Testis (tissue), 3 donors: ENCODE data around the gene AVL9. TPM values are rescaled to one million over a fixed set of nuclear protein-coding genes. Genes with fewer than 3 reads are reported as not detected.
"Not testable (repeated sequence)": the region's sequence is repeated elsewhere in the genome, so short reads cannot be mapped to it uniquely, and the experiment has no call there.

ENCODE experiments used
- DNase-seq: peaks from one replicate; pipeline ENCODE4 v3.0.0-alpha.2; 2019
- H3K27ac ChIP-seq, 2 donors: fragments of 200-600 bp; sonication (generic); one replicate each; pipeline ENCODE4 v1.5.1; 2019
- H3K27me3 ChIP-seq: fragments of 200-600 bp; sonication (generic); one replicate; pipeline ENCODE4 v1.5.1; 2019
- H3K36me3 ChIP-seq: fragments of 200-600 bp; sonication (generic); one replicate; pipeline ENCODE4 v1.5.1; 2017; ENCODE audit warnings: low read depth; ENCODE audit errors: missing control alignments
- H3K4me1 ChIP-seq: fragments of 200-600 bp; sonication (generic); one replicate; pipeline ENCODE4 v1.5.1; 2019
- H3K4me3 ChIP-seq, 2 donors: fragments of 200-600 bp; sonication (generic); one replicate each; pipeline ENCODE4 v1.5.1; 2017 to 2019
- H3K9me3 ChIP-seq: fragments of 200-600 bp; sonication (generic); one replicate; pipeline ENCODE4 v1.5.1; 2017
- CTCF ChIP-seq, 3 experiments: fragments of 450-650 bp in 2 of 3; fragments of 200-600 bp in 1 of 3; sonication (generic) in 1 of 3; IDR thresholded peaks; one replicate each; pipeline ENCODE4 v1.5.1; 2016 to 2019; ENCODE audit warnings: antibody characterized with exemption in 3 of 3, mild to moderate bottlenecking in 2 of 3, moderate library complexity in 1 of 3
- POLR2A ChIP-seq: fragments of 450-650 bp; IDR thresholded peaks from one replicate; pipeline ENCODE4 v1.6.1; 2017; ENCODE audit warnings: antibody characterized with exemption, mild to moderate bottlenecking, moderate library complexity
- WGBS, 2 donors: methylation state at CpG; one replicate each; pipeline ENCODE4 v1.1.5; 2018; 5-methylcytosine and 5-hydroxymethylcytosine counted together
- intact Hi-C: fragments of 100-400 bp; cut with DNase I; formaldehyde crosslinking; loops from one replicate; pipeline ENCODE4 v1.15.1; 2023; ENCODE audit warnings: low total_unique reads
- polyA plus RNA-seq: library from polyadenylated mRNA; stranded (reverse); fragments of 350-450 nt; fragmentation: Illumina TruSeq; extraction: RNeasy Lipid Tissue Mini Kit (QIAGEN cat#74804); gene quantifications from one replicate; pipeline ENCODE4 v1.2.3, GENCODE V29; 2014; ENCODE audit warnings: low read depth, low replicate concordance; ENCODE audit not compliant: insufficient read depth
- total RNA-seq, 2 donors: library from RNA; depleted of rRNA; stranded (reverse); fragments of >200 nt; gene quantifications; one replicate each; pipeline ENCODE4 v1.2.3, GENCODE V29; 2016

Gene AVL9
- total and polyA plus RNA-seq, 3 donors from 2014 or later, result 27.5 to 49.1 (median 46.8) TPM

GRCh38 chr7:32618987-32619386, 123.7 kb downstream of the AVL9 start:
- TF ChIP-seq POLR2A, result no peak
- no peak for TF ChIP-seq CTCF (IDR thresholded peaks at IDR 0.05)
- Histone ChIP-seq H3K4me3 (no peak overlapping the region), H3K27ac (no peak overlapping the region), H3K27me3 (no peaks in the 10 kb centered on the region), H3K4me1 (no peaks in the 10 kb centered on the region), H3K36me3 (no peaks in the 10 kb centered on the region), H3K9me3 (no peaks in the 10 kb centered on the region)
- 89 to 92% methylated on average over 4 of the region's 4 CpGs for WGBS, 2 donors
- DNase-seq, result no peak
- intact Hi-C loops, result no loop called here

DNA sequence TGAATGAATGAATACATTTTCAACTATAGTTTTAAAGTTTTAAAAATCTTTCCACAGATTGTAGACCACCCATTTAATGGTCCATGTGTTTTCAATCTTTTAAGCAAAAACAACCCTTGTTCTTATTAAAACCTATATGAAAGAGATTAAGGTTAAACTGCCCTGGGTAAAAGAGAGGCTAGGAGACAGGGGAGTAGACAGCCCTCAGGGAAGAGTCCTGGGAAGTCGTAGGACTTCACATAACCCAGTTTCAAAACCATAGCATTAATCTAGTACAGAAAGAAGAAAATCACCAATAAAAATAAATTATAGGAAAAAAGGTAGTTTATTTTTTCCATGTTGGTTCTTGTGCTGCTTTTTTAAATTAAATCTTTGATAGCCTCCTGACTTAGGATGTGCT, 124.1 kb downstream of the AVL9 start:
- not testable (repeated sequence) for H3K4me3 ChIP-seq
- 90 to 97% methylated on average over 1 of the region's 1 CpG for WGBS, 2 donors

GRCh38 chr7:32631021-32631420, 135.7 kb downstream of the AVL9 start:
- WGBS, 2 donors, result 62 to 73% methylated on average over 3 of the region's 3 CpGs
- intact Hi-C loops, result no loop called here
- no peaks in the 10 kb centered on the region for H3K27me3 ChIP-seq
- no peak overlapping the region for H3K27ac ChIP-seq
- DNase-seq, result no peak
- H3K4me1 ChIP-seq, result no peaks in the 10 kb centered on the region
- H3K36me3 ChIP-seq, result no peaks in the 10 kb centered on the region
- no peak for TF ChIP-seq POLR2A
- no peak for TF ChIP-seq CTCF (IDR thresholded peaks at IDR 0.05)
- no peaks in the 10 kb centered on the region for H3K9me3 ChIP-seq
- H3K4me3 ChIP-seq, result no peak overlapping the region

More for the DNA sequence above, 124.1 kb downstream of the AVL9 start:
- DNase-seq, H3K4me1 ChIP-seq, H3K36me3 ChIP-seq, intact Hi-C loops, H3K27me3 ChIP-seq, H3K27ac ChIP-seq, H3K9me3 ChIP-seq: not testable (repeated sequence)

- H3K27me3 ChIP-seq, H3K27ac ChIP-seq, intact Hi-C loops, H3K36me3 ChIP-seq, H3K4me1 ChIP-seq, H3K4me3 ChIP-seq, H3K9me3 ChIP-seq, DNase-seq: not testable (repeated sequence)
- 94 to 96% methylated on average over 5 of the region's 5 CpGs for WGBS, 2 donors
Measured at GRCh38 chr7:32631590-32632497, 136.6 kb downstream of the AVL9 start.

GRCh38 chr7:32633446-32633845, 138.2 kb downstream of the AVL9 start:
- DNase-seq, H3K27ac ChIP-seq: not testable (repeated sequence)

DNA sequence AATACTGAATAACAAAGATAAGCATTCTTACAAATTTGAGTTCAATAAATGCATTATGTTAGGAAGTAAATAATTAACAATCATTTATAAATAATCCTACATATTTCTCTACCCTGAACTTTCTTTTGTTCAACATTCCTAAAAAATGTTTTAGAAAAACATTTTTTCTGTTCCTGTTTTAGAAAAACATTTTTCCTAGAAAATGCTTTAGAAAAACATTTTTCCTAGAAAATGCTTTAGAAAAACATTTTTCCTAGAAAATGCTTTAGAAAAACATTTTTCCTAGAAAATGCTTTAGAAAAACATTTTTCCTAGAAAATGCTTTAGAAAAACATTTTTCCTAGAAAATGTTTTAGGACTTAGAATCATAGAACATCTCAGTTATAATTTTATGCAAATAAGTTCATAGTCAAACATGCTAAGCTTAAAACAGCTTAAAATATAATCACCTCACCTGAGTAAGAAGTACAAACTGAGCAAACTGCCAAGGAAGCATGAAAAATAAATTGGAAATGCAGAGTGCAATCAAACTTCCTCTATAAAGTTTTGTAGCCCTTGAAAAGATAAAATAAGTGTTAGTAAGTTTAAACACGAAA, 139.6 kb downstream of the AVL9 start:
- 80 to 83% methylated on average over 1 of the region's 1 CpG for WGBS, 2 donors

More at GRCh38 chr7:32633446-32633845, 138.2 kb downstream of the AVL9 start:
- H3K9me3 ChIP-seq, H3K4me3 ChIP-seq, H3K27me3 ChIP-seq, intact Hi-C loops, H3K4me1 ChIP-seq, H3K36me3 ChIP-seq: not testable (repeated sequence)
- WGBS, 2 donors, result no CpG with 5 or more reads among the region's 1 CpG

DNA sequence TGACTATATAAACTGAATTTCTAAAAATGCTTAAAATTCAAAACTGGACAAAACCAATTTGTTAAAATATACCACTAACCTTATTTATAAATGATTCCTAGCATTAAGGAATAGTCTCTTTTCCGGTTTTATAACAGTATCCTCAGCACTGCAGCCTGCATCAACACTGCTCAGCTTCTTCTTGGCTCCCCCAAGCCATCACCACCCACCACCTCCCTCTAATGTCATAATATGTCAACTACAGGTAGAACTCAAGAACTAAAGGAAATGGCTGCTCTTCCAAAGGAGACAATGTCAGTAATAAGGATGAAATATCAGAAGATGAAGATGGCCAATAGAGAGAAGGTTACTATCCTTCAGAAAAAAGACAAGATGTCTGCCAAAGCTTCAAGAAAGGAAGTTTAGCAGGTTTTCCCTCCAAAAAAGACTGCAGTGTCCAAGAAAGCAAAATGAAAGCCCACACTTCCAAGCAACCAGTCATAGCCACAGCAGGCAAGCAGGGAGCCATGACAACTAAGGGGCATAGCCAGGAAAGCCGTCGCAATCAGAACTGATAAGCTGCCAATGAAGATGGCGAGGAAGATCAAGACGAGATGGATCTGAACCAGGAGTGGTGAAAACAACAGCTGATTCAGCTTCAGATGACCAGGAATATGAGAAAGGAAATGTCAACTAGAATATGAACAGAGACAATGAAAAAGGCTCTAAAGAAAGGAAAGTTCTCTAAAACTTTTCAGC, 141.6 kb downstream of the AVL9 start:
- DNase-seq, H3K27ac ChIP-seq, H3K4me3 ChIP-seq, H3K27me3 ChIP-seq, H3K9me3 ChIP-seq, H3K4me1 ChIP-seq, H3K36me3 ChIP-seq, intact Hi-C loops: not testable (repeated sequence)
- WGBS, 2 donors, result 94 to 95% methylated on average over 5 of the region's 5 CpGs

More for the DNA sequence above, 139.6 kb downstream of the AVL9 start:
- DNase-seq, H3K4me1 ChIP-seq, H3K4me3 ChIP-seq, H3K36me3 ChIP-seq, H3K9me3 ChIP-seq, H3K27me3 ChIP-seq, H3K27ac ChIP-seq, intact Hi-C loops: not testable (repeated sequence)

- H3K27ac ChIP-seq, H3K4me1 ChIP-seq, DNase-seq, intact Hi-C loops, H3K36me3 ChIP-seq, H3K27me3 ChIP-seq, H3K4me3 ChIP-seq, H3K9me3 ChIP-seq: not testable (repeated sequence)
Measured at GRCh38 chr7:32637611-32638010, 142.3 kb downstream of the AVL9 start.
